Vagina (tissue), 2 donors: ENCODE measurements around the gene CENPQ.

Source experiments
- CTCF ChIP-seq, 3 experiments: fragments of 450-650 bp in 2 of 3; fragments of 200-600 bp in 1 of 3; sonication (generic) in 1 of 3; IDR thresholded peaks; one replicate each; pipeline ENCODE4 v1.5.1; 2017 to 2019; ENCODE audit warnings: antibody characterized with exemption in 3 of 3, mild to moderate bottlenecking in 2 of 3, moderate library complexity in 2 of 3
- POLR2A ChIP-seq, 2 donors: fragments of 450-650 bp; IDR thresholded peaks; one replicate each; pipeline ENCODE4 v1.6.1; 2017; ENCODE audit warnings: antibody characterized with exemption in 2 of 2, mild to moderate bottlenecking in 2 of 2, moderate library complexity in 2 of 2
- POLR2AphosphoS5 ChIP-seq, 2 donors: sonication (generic); formaldehyde crosslinking; IDR thresholded peaks; one replicate each; pipeline ENCODE4 v1.9.0; 2017; ENCODE audit warnings: antibody characterized with exemption in 2 of 2, mild to moderate bottlenecking in 2 of 2, low read depth in 1 of 2; ENCODE audit not compliant: insufficient read depth in 1 of 2

GRCh38 chr6:49462599-49462926, 607 bp upstream of the CENPQ start:
- TF ChIP-seq CTCF (IDR thresholded peaks at IDR 0.05) (no peak), POLR2AphosphoS5 (IDR thresholded peaks at IDR 0.05; ENCODE audit: insufficient read depth in 1 of 2, low read depth in 1 of 2) (no peak), POLR2A (IDR thresholded peaks at IDR 0.05) (no peak)
